ENCODE results near the gene OR6Q1. TPM values are rescaled to one million over a fixed set of nuclear protein-coding genes. Genes with fewer than 3 reads are reported as not detected.

OR6Q1 gene
- total RNA-seq (2022; extraction: Qiagen RNA extraction) = not detected in 5 replicates

GRCh38 chr11:58030653-58031052, at the start of gene OR6Q1:
TSS of gene OR6Q1 (plus strand) at chr11:58030953. CDS start at chr11:58030953, 0 bp downstream.

GRCh38 chr11:58023435-58023931, 7.3 kb upstream of the OR6Q1 start, which contains the start of gene OR9Q1:
TSS of gene OR9Q1 (plus strand) at chr11:58023881. CDS start at chr11:58179445, 155,564 bp downstream.

Other genes starting within 250 kb of the OR6Q1 start
- gene OR9Q1, start 7.1 kb upstream of the OR6Q1 start, total RNA-seq (2022; extraction: Qiagen RNA extraction) = not detected in 5 replicates
- gene OR9I1, start 94.6 kb downstream of the OR6Q1 start, total RNA-seq (2022; extraction: Qiagen RNA extraction) = not detected in 5 replicates
- gene OR9Q2, start 158.1 kb downstream of the OR6Q1 start, total RNA-seq (2022; extraction: Qiagen RNA extraction) = not detected in 5 replicates
- not detected in 5 replicates for gene OR1S2, start 173.2 kb downstream of the OR6Q1 start, total RNA-seq (2022; extraction: Qiagen RNA extraction)
- not detected in 5 replicates for gene OR1S1, start 181.8 kb downstream of the OR6Q1 start, total RNA-seq (2022; extraction: Qiagen RNA extraction)
- not detected in 5 replicates for gene OR10Q1, start 198.0 kb downstream of the OR6Q1 start, total RNA-seq (2022; extraction: Qiagen RNA extraction)
- not detected in 5 replicates for gene OR10W1, start 237.3 kb downstream of the OR6Q1 start, total RNA-seq (2022; extraction: Qiagen RNA extraction)

Data from A549 treated with dexamethasone at 1 μM for 4 hours (cell line).